GM12891 (cell line): ENCODE results near the gene TPI1.
"Not testable (repeated sequence)": the region's sequence is repeated elsewhere in the genome, so short reads cannot be mapped to it uniquely, and the experiment has no call there.

ENCODE experiments used
- DNase-seq: peaks from one replicate; pipeline ENCODE4 v3.0.0; 2011; ENCODE audit warnings: low spot score; ENCODE audit not compliant: insufficient read length
- FAIRE-seq: peaks from 2 replicates; lab custom pipeline; 2011; peaks lifted over from hg19 to GRCh38; lab: Jason Lieb, UNC
- PAX5 ChIP-seq: IDR thresholded peaks from 2 replicates; pipeline ENCODE4 v1.6.1; 2011; ENCODE audit warnings: low read length, moderate library complexity, mild to moderate bottlenecking; ENCODE audit not compliant: insufficient read depth, severe bottlenecking
- POLR2A ChIP-seq: IDR thresholded peaks from 2 replicates; pipeline ENCODE4 v1.6.1; 2011; ENCODE audit warnings: low read depth, low read length, control low read depth
- POLR2AphosphoS5 ChIP-seq: IDR thresholded peaks from 2 replicates; pipeline ENCODE4 v1.6.1; 2011; ENCODE audit warnings: low read depth, low read length, control low read depth
- POU2F2 ChIP-seq: IDR thresholded peaks from 2 replicates; pipeline ENCODE4 v1.6.1; 2011; ENCODE audit warnings: low read depth, mild to moderate bottlenecking, control low read depth, low read length, moderate library complexity
- SPI1 ChIP-seq: IDR thresholded peaks from 2 replicates; pipeline ENCODE4 v1.6.1; 2011; ENCODE audit warnings: low read depth, low read length, control low read depth
- TAF1 ChIP-seq: IDR thresholded peaks from 2 replicates; pipeline ENCODE4 v1.6.1; 2011; ENCODE audit warnings: low read depth, low read length, control low read depth

The TPI1 gene

GRCh38 chr12:6853626-6854025, 13.7 kb upstream of the TPI1 start:
- FAIRE-seq (no peak), DNase-seq (no peak)
- no peak for TF ChIP-seq POLR2A
- no peak for TF ChIP-seq POLR2AphosphoS5
- no peak for TF ChIP-seq POU2F2
- no peak for TF ChIP-seq SPI1
- TF ChIP-seq TAF1: no peak
- no peak for TF ChIP-seq PAX5

- no peak for TF ChIP-seq PAX5
- no peak for TF ChIP-seq POLR2A
- TF ChIP-seq POU2F2: no peak
- no peak for TF ChIP-seq SPI1
- no peak for TF ChIP-seq POLR2AphosphoS5
- no peak for TF ChIP-seq TAF1
- DNase-seq (no peak), FAIRE-seq (no peak)
Measured at GRCh38 chr12:6854036-6854435, 13.3 kb upstream of the TPI1 start.

GRCh38 chr12:6855322-6855721, 12.0 kb upstream of the TPI1 start:
- FAIRE-seq: no peak
- DNase-seq: no peak
- TF ChIP-seq POU2F2: no peak
- no peak for TF ChIP-seq TAF1

GRCh38 chr12:6858799-6859198, 8.5 kb upstream of the TPI1 start:
- DNase-seq: no peak
- no peak for FAIRE-seq
- no peak for TF ChIP-seq POLR2AphosphoS5
- no peak for TF ChIP-seq POU2F2
- no peak for TF ChIP-seq POLR2A

GRCh38 chr12:6860116-6860515, 7.2 kb upstream of the TPI1 start:
- TF ChIP-seq POLR2AphosphoS5: no peak
- TF ChIP-seq SPI1: no peak
- TF ChIP-seq PAX5: no peak
- TF ChIP-seq TAF1: no peak
- TF ChIP-seq POU2F2: no peak
- DNase-seq: no peak
- no peak for FAIRE-seq

GRCh38 chr12:6860942-6861341, 6.4 kb upstream of the TPI1 start:
- no peak for TF ChIP-seq PAX5
- DNase-seq (no peak), FAIRE-seq (no peak)

- no peak for TF ChIP-seq POLR2AphosphoS5
- no peak for TF ChIP-seq POLR2A
- TF ChIP-seq SPI1: no peak
- no peak for TF ChIP-seq POU2F2
- TF ChIP-seq TAF1: no peak
- TF ChIP-seq PAX5: no peak
- DNase-seq (no peak), FAIRE-seq (no peak)
Measured at GRCh38 chr12:6861391-6861790, 5.9 kb upstream of the TPI1 start.

- no peak for DNase-seq
- no peak for TF ChIP-seq POU2F2
- TF ChIP-seq TAF1: no peak
- TF ChIP-seq POLR2A: no peak
- FAIRE-seq: no peak
Measured at GRCh38 chr12:6863033-6863432, 4.3 kb upstream of the TPI1 start.

- TF ChIP-seq SPI1 (no peak), PAX5 (no peak), POLR2AphosphoS5 (no peak), POU2F2 (no peak)
- FAIRE-seq (no peak), DNase-seq (no peak)
Measured at GRCh38 chr12:6863586-6864321, 3.6 kb upstream of the TPI1 start.

GRCh38 chr12:6865307-6865706, 2.0 kb upstream of the TPI1 start:
- DNase-seq, FAIRE-seq: not testable (repeated sequence)

- TF ChIP-seq PAX5: no peak
- no peak for FAIRE-seq
- DNase-seq: no peak
Measured at GRCh38 chr12:6866163-6866919, 990 bp upstream of the TPI1 start.
